Measurements from ENCODE around the gene PROM2.

The PROM2 gene

DNA sequence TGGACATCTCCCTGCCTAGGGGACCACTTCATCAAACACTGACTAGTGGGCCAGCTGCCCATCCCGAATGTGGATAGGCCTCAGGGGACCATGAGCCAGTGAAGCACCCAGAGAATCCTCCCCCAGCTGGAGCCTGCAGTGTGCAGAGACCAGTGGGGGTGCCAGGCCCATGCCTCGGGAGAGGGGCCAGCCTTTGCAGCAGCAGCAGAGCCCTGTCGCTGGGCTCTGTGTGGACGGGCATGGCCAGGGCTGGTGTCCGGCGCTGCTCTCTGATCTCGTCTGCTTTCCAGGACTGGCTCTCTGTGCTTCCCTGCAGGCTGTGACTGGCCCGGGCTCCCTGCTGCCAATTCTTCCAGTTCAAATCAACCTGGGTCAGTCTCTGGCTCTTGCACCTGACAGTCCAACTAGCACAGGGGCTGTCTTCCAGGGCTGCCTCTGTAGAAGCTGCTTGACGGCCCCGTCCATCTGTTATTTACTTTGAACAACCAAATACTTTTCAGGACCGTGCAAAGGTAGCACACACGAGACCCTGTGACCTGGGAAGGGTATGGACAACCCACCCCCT is 34.3 kb downstream of the PROM2 start:
- DNase-seq: no peak

DNA sequence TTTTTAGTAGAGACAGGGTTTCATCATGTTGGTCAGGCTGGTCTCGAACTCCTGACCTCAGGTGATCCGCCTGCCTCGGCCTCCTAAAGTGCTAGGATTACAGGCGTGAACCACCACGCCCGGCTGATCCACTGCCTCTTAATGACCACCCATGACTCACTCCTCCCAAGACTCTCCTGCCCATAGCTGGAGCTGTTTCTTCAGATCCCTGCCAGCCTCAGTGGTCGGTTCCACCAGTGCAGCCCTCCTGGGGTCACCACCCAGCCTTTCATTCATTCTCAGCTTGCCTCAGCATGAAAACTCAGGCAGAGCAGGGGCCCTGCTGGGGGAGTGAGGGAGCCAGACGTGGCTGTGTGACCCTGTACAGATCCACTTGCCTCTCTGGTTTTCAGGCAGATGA is 35.4 kb downstream of the PROM2 start:
- DNase-seq: no peak

DNA sequence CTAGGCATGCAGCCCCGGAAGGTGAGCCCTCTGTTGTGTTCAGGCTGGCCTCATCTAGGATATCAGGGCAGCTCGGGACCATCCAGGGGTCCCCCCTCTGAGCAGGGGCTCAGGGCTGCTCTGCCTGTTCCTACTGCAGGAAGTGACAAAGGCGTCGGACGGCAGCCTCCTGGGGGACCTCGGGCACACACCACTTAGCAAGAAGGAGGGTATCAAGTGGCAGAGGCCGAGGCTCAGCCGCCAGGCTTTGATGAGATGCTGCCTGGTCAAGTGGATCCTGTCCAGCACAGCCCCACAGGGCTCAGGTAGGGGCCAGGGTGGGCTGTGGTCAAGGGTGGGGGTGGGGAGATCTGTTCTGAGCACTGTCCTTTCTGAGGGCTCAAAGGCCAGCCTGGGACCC is 36.0 kb downstream of the PROM2 start:
- no peak for DNase-seq

- DNase-seq: no peak
Measured at GRCh38 chr2:95310651-95311050, 36.4 kb downstream of the PROM2 start.

- DNase-seq: no peak
Measured at GRCh38 chr2:95311815-95312542, 37.7 kb downstream of the PROM2 start.

DNA sequence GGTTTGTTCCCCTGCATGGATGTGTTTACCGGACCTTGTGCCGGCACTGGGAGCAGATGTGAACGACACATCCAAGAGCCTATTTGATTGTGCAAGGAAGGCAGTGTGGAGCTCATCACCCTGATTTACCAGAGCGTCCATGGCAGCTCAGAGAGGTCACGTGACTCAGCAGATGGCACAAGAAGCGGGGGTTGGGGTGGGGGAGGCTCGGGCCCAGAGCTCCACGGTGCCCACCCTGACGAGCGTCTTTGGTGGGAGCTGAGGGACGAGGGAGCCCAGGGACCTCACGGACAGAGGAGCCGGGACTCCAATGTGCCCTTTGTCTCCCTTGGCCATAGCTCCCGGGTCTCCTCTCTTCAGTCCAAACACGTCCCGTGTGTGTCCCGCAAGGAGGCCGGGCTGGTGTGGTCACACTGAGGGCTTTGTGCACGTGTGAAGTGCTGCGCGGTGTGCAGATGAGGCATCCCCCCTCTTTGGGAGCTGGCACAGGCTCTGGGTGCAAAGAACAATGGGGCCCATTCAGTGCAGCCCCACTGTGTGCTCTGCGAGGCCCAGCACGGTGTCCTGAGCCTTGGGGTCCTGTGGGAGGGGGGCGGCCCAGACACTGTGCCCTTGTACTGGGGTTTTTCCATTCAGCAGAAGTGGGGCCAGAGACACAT is 38.4 kb downstream of the PROM2 start:
- no peak for DNase-seq

GRCh38 chr2:95313296-95314131 is 39.3 kb downstream of the PROM2 start:
- DNase-seq: no peak

DNA sequence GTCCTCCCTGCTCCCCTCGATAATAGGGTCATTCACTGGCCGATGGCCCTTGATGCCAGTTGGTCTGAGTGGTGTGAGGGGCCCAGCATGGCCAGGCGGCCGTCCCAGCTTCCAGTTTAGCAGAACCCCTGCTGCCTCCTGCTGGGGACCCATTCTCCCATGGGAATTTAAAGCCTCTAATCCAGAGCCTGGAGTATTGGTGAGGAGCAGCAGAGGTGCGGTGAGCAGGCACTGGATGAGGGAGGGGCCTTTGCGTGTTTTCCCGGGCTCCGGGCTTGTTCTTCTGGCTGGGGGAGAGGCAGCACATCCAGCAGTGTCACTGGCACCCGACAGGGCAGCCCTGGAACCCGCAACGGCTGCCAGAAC is 40.3 kb downstream of the PROM2 start:
- no peak for DNase-seq

DNA sequence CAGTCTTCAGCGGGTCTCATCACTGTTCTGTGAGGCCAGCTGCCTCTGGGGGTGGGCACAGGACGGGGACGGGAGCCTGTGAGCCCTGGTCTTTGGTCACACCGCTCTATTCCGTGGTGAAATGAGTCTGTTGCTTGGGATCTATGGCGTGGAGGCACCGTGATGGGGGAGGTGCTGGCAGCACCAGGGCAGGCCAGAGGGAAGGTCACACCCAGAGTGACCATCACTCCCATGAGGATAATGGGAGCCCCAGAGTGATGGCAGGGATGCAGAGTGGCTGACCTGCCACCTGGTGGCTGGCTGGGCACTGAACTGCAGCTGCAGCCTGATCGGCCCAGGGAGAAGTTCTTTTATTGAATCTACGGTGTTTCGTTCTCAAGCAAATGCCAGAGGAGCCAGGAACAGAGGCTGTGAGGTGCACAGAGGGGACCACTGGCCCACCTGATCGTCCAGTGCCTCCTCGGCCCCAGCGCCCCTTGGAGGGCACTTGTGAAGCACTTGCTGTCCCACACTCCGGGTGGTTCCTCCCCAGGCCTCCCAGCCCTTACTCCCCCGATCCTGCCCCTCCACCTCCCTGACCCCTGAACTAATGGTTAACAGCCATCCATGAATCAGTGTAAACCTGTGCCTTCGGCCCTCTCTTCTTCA is 40.8 kb downstream of the PROM2 start:
- no peak for DNase-seq

DNA sequence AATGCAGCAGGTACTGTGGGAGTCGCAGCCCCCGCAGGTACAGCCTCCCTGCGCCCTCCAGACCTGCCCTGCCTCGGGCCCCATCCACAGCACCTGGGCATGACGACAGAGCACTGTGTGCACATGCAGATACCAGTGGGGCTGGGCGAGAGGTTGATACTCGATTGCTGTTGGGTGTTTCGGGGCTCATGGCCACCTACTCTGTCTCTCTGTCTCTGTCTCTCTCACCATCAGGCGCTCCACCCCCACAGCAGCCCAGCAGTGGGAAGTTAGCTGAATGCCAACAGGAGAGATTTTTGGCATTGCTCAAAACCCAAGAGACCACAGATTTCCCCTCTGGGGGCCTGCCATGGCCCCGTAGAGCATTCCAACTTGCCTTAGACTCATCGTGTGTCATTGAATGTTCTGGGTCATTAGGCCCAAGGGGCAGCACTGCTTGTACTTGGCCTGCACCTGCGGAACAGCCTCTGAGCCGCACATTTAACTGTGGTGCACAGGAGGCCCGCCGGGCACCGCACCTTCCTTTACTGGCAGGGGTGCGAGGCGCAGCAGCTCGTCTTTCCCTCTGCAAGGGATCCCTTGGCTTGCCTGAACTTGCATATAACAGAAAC is 41.7 kb downstream of the PROM2 start:
- no peak for DNase-seq

DNA sequence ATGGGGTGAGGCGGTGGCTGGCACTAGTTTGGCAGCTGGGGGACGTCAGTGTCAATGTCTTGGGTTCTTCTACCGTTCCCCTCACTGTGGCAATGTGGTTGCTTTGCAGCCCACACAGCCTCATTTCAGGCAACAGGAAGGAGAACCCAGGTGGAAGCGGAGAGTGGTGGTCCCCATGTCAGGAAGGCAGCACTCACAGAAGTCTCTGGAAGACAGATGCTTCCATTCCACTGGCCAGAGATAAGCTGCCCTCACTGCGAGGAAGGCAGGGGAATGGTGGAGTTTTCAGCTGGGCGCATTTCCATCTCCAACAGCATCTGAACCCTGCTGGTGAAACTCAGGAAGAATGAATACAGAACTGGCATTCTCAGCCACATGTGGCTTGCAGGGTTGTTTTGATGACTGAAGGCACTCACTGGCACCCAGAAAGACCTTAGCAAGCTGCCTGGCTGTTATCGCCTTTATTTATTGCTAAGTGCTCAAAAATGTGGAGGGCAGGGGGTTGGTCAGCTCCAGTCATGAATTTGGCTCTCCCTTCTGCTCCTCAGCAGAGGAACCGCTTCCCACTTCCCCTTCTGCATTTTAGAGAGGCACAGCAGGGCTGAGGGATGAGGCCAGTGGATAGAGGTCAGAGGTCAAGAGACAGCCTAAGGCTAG is 42.3 kb downstream of the PROM2 start:
- no peak for DNase-seq

- no peak for DNase-seq
Measured at GRCh38 chr2:95317123-95317500, 42.9 kb downstream of the PROM2 start.

GRCh38 chr2:95317665-95318425 is 43.6 kb downstream of the PROM2 start:
- DNase-seq: no peak

DNA sequence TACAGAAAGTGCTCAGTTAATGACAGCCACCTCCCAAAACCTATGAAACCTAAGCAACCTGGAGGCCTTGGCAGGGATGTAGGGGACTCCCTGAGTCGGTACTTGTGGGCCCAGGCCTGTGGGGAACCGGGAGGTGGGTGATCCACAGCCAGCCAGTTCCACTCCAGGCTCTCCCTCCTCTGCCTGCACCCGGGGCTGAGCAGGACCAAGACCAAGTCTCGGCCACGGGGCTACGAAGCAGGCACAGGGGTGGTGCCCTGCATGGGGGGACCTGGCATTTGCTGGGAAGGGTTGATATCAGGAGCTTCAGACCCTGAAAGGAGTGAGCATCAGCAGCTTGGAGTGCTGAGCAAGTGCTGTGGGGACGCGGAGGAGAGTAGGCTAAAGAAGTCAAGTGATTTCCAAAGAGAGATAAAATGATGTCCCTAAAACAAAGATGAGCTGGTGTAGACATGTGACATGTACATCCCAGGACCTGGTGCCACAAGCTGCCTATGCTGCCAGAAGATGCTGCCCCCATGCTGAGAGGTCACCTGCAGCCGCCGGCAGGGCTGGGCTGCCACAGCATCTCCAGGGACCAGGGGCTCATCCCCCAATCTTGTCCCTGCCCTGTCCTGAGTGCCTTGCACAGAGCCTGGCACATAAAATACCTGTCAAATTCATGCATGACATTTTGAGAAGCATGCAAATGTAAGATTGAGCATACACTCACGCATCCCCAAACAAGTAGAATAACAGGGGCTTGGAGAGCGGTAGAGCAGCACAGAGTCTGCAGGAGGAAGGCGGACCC is 44.4 kb downstream of the PROM2 start:
- no peak for DNase-seq

DNA sequence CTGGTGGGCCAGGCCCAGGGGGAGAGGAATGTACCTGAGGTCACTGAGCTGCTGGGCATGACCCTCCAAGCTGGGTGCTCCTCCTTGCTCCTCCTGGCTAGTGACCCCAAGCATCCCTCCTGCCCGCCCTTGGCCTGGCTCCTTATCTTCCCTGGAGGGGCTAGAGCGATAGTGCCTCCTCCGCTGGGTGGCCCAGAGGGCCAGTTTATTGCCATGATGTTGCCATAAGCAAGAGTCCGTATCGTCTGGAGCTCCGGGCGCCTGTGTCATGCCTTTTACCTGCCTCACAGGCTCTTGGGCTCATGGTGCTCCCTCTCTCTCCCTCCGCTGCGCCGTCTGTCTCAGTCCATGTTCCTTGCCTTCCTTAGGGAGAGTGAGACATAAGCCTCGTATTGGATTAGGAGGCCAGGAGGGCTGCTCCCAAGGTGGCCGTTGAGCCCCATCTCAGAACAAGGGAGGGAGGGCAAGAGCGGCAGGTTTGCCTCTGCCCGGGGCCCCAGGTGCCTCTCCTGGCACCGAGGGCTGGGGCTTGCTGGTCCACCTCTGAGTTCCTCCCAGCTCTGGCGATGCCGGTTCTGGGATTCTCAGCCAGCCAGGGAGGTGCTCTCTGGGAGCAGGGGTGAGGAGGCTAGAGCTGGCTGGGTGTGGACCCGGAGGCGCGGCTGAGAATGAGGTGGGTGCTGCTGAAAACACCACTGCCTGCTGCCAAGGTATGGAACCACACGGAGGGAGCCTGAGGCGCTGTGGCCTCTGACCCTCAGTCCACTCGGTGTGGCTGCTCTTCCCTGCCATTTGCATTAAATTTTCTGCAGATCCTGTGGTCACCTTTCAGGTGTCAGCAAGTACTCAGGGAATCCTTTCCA is 45.5 kb downstream of the PROM2 start:
- DNase-seq: no peak

GRCh38 chr2:95320344-95320712 is 46.1 kb downstream of the PROM2 start:
- DNase-seq: no peak

DNA sequence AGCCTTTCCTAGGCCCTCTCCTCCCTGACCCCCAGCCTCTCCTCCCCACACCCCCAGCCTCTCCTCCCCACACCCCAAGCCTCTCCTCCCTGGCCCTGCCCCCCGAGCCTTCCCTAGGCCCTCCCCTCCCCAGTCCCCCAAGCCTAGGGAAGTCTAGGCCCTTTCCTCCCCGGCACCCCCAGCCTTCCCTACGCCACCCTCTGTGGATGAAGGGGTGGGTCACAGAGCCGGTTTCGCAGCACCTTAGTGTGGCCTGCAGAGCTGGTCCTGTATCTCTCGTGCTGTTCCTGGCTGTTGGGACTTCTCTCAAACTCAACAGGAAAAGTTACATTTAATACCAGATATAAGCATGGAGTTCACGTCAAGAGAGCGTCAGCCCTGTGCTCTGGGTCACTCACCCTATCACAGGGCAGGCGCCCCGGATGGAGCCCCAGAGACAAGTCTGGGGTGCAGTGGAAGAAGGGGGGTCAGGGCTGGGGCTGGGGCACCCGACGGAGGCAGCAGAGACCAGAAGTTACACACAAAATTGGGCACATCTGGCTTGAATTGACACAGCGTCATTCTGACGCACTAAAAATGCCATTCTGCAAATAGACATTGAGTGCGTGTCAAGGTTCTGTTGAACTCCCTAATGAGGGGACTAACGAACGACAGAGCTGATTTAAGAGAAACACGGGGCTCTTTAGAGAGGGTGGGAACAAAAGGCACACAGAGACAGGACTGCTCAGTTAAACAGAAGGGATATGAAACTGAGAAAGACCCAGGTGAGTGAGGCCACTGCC is 46.9 kb downstream of the PROM2 start:
- no peak for DNase-seq

DNA sequence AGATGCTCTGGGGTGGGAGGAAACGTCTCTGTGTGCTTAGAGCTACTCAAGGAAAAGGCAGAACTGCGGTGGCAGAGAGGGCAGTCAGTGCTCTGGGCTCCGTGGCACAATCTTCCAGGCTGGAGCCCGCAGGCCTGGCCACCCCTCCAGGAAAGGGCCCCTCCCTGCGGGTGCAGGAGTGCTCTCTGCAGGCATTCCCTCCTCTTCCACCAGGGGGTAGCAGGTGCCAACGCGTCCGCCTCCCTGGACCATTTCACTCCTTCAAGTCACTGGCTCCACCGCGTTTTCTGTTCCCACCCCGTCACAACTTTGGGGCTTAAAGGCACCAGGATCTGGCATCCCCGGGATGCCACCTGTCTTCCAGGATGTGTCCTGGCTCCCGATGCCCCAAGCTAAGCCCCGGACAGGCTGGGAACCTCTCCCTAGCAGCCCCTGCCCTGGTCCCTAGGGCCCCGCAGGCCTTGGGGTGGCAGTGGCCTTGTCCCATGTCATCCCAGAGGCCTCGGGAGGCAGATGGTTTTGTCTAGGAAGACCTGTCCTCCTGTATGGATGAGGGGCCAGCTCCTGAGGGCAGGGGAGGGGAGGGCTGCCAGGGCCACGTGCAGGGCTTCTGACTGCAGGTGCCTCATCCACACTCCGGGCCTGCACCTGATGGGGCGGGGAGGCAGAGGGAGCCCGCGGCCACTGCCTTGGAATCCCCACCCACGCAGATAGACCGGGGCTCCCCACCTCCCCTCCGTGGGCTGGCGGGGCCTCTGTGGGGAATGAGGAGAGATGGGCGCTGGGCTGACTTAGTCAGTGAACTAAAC is 49.3 kb downstream of the PROM2 start:
- no peak for DNase-seq
